ENCODE data around the gene OGT. TPM values are rescaled to one million over a fixed set of nuclear protein-coding genes. Genes with fewer than 3 reads are reported as not detected.
"Not testable (repeated sequence)": the region's sequence is repeated elsewhere in the genome, so short reads cannot be mapped to it uniquely, and the experiment has no call there.

The OGT gene
- total RNA-seq, result 100 to 1,000 TPM; 252 to 264 TPM

- Mint-ChIP-seq H3K9me3 (ENCODE audit: insufficient read depth) (no peaks in the 10 kb centered on the region), H3K4me1 (ENCODE audit: low read depth) (peaks cover 27% of the 10 kb centered on the region), H3K27me3 (ENCODE audit: low read depth) (no peaks in the 10 kb centered on the region), H3K4me3 (peak within 1 kb of the TSS; percentile 95), H3K36me3 (ENCODE audit: low read depth) (peaks cover 44% of the 10 kb centered on the region), H3K27ac (peak within 1 kb of the TSS; percentile 98)
- POLR2A ChIA-PET, result interaction anchor here (0.5 to 5.8 kb wide), 19 partner anchors 11 to 278 kb away, joined by 3 to 86 read pairs (median 6); partner anchors contain the start of genes CXCR3, NONO and TAF1
- DNase-seq (peak; percentile 96), ATAC-seq (peak; percentile 81)
- CTCF ChIA-PET, result interaction anchor here (1.1 to 3.2 kb wide), 5 partner anchors 18 to 90 kb away, joined by 3 to 12 read pairs (median 9); partner anchors contain the start of gene CXCR3
These were observed at the start of gene OGT for GRCh38 chrX:71532753-71533425. OGT (plus strand) TSS chrX:71533104; CDS start chrX:71533300, 196 bp downstream.

GRCh38 chrX:71487814-71488213 lies 45.1 kb upstream of the OGT start:
- H3K9me3 Mint-ChIP-seq (ENCODE audit: insufficient read depth), result no peaks in the 10 kb centered on the region
- H3K27ac Mint-ChIP-seq, result no peak overlapping the region
- POLR2A ChIA-PET, result no interaction called here
- H3K36me3 Mint-ChIP-seq (ENCODE audit: low read depth), result peaks cover 3% of the 10 kb centered on the region
- no peaks in the 10 kb centered on the region for H3K27me3 Mint-ChIP-seq (ENCODE audit: low read depth)
- no peak for ATAC-seq
- CTCF ChIA-PET, result interaction anchor here (0.6 kb wide), 1 partner anchor 47 kb away, joined by 4 read pairs; no protein-coding TSS in a partner anchor
- peaks cover 9% of the 10 kb centered on the region for H3K4me1 Mint-ChIP-seq (ENCODE audit: low read depth)
- H3K4me3 Mint-ChIP-seq, result no peak overlapping the region
- DNase-seq, result no peak

GRCh38 chrX:71489540-71489939 lies 43.4 kb upstream of the OGT start:
- Mint-ChIP-seq H3K4me1 (ENCODE audit: low read depth) (peaks cover 14% of the 10 kb centered on the region), H3K27ac (no peak overlapping the region), H3K27me3 (ENCODE audit: low read depth) (no peaks in the 10 kb centered on the region), H3K36me3 (ENCODE audit: low read depth) (peaks cover 3% of the 10 kb centered on the region), H3K9me3 (ENCODE audit: insufficient read depth) (no peaks in the 10 kb centered on the region), H3K4me3 (no peak overlapping the region)
- ATAC-seq (no peak), DNase-seq (no peak)
- POLR2A ChIA-PET, result no interaction called here
- CTCF ChIA-PET, result no interaction called here

GRCh38 chrX:71492231-71493065 lies 40.5 kb upstream of the OGT start:
- DNase-seq (peak; percentile 61), ATAC-seq (peak; percentile 89)
- Mint-ChIP-seq H3K36me3 (ENCODE audit: low read depth) (peaks cover 3% of the 10 kb centered on the region), H3K27ac (peak overlapping the region; percentile 86), H3K4me3 (peak overlapping the region; percentile 80), H3K27me3 (ENCODE audit: low read depth) (no peaks in the 10 kb centered on the region), H3K4me1 (ENCODE audit: low read depth) (peaks cover 17% of the 10 kb centered on the region), H3K9me3 (ENCODE audit: insufficient read depth) (no peaks in the 10 kb centered on the region)
- ChIA-PET CTCF (interaction anchor here (1.3 to 1.7 kb wide), 2 partner anchors 75 to 160 kb away, joined by 3 to 4 read pairs; no protein-coding TSS in a partner anchor), POLR2A (interaction anchor here (3.5 kb wide), 1 partner anchor 40 kb away, joined by 23 read pairs; the partner anchor contains the start of gene OGT)

GRCh38 chrX:71493111-71493613 lies 39.7 kb upstream of the OGT start:
- no peak for DNase-seq
- Mint-ChIP-seq H3K4me3 (peak overlapping the region; percentile 80), H3K9me3 (ENCODE audit: insufficient read depth) (no peaks in the 10 kb centered on the region), H3K36me3 (ENCODE audit: low read depth) (no peaks in the 10 kb centered on the region), H3K4me1 (ENCODE audit: low read depth) (peaks cover 17% of the 10 kb centered on the region), H3K27ac (peak overlapping the region; percentile 45), H3K27me3 (ENCODE audit: low read depth) (no peaks in the 10 kb centered on the region)
- CTCF ChIA-PET, result interaction anchor here (0.9 to 1.7 kb wide), 2 partner anchors 41 to 159 kb away, joined by 3 read pairs; no protein-coding TSS in a partner anchor
- ATAC-seq, result no peak
- POLR2A ChIA-PET, result interaction anchor here (3.5 kb wide), 1 partner anchor 40 kb away, joined by 23 read pairs; the partner anchor contains the start of gene OGT

- POLR2A ChIA-PET; CTCF ChIA-PET; H3K36me3 Mint-ChIP-seq (ENCODE audit: low read depth); DNase-seq; H3K9me3 Mint-ChIP-seq (ENCODE audit: insufficient read depth); H3K27ac Mint-ChIP-seq; ATAC-seq; H3K4me3 Mint-ChIP-seq; H3K27me3 Mint-ChIP-seq (ENCODE audit: low read depth): not testable (repeated sequence)
- H3K4me1 Mint-ChIP-seq (ENCODE audit: low read depth), result peaks cover 16% of the 10 kb centered on the region
These were observed 36.9 kb upstream of the OGT start for GRCh38 chrX:71495979-71496378.

- no peak overlapping the region for H3K27ac Mint-ChIP-seq
- peaks cover 15% of the 10 kb centered on the region for H3K4me1 Mint-ChIP-seq (ENCODE audit: low read depth)
- ATAC-seq, result no peak
- H3K4me3 Mint-ChIP-seq, result no peak overlapping the region
- H3K9me3 Mint-ChIP-seq (ENCODE audit: insufficient read depth), result no peaks in the 10 kb centered on the region
- POLR2A ChIA-PET, result no interaction called here
- no peaks in the 10 kb centered on the region for H3K36me3 Mint-ChIP-seq (ENCODE audit: low read depth)
- no peaks in the 10 kb centered on the region for H3K27me3 Mint-ChIP-seq (ENCODE audit: low read depth)
- DNase-seq, result no peak
- CTCF ChIA-PET, result no interaction called here
These were observed 36.4 kb upstream of the OGT start for GRCh38 chrX:71496476-71496875.

GRCh38 chrX:71502080-71502479 lies 30.8 kb upstream of the OGT start:
- CTCF ChIA-PET, result interaction anchor here (1.2 kb wide), 1 partner anchor 13 kb away, joined by 3 read pairs; no protein-coding TSS in a partner anchor
- H3K4me1 Mint-ChIP-seq (ENCODE audit: low read depth); POLR2A ChIA-PET: not testable (repeated sequence)

GRCh38 chrX:71504346-71504745 lies 28.6 kb upstream of the OGT start:
- Mint-ChIP-seq H3K4me1 (ENCODE audit: low read depth) (no peaks in the 10 kb centered on the region), H3K4me3 (no peak overlapping the region), H3K36me3 (ENCODE audit: low read depth) (no peaks in the 10 kb centered on the region), H3K27me3 (ENCODE audit: low read depth) (peaks cover 3% of the 10 kb centered on the region), H3K27ac (no peak overlapping the region), H3K9me3 (ENCODE audit: insufficient read depth) (no peaks in the 10 kb centered on the region)
- DNase-seq (no peak), ATAC-seq (no peak)
- CTCF ChIA-PET, result no interaction called here
- POLR2A ChIA-PET, result no interaction called here

More at GRCh38 chrX:71502080-71502479, 30.8 kb upstream of the OGT start:
- ATAC-seq; H3K9me3 Mint-ChIP-seq (ENCODE audit: insufficient read depth); H3K27ac Mint-ChIP-seq; H3K27me3 Mint-ChIP-seq (ENCODE audit: low read depth); H3K4me3 Mint-ChIP-seq; DNase-seq; H3K36me3 Mint-ChIP-seq (ENCODE audit: low read depth): not testable (repeated sequence)

GRCh38 chrX:71509289-71509688 lies 23.6 kb upstream of the OGT start:
- H3K9me3 Mint-ChIP-seq (ENCODE audit: insufficient read depth), result no peaks in the 10 kb centered on the region
- POLR2A ChIA-PET, result no interaction called here
- H3K27me3 Mint-ChIP-seq (ENCODE audit: low read depth), result no peaks in the 10 kb centered on the region
- ATAC-seq (no peak), DNase-seq (no peak)
- CTCF ChIA-PET, result no interaction called here
- no peak overlapping the region for H3K27ac Mint-ChIP-seq
- H3K36me3 Mint-ChIP-seq (ENCODE audit: low read depth), result no peaks in the 10 kb centered on the region
- no peak overlapping the region for H3K4me3 Mint-ChIP-seq
- H3K4me1 Mint-ChIP-seq (ENCODE audit: low read depth), result peaks cover 10% of the 10 kb centered on the region

- no peak overlapping the region for H3K4me3 Mint-ChIP-seq
- H3K27ac Mint-ChIP-seq, result no peak overlapping the region
- ChIA-PET CTCF (no interaction called here), POLR2A (interaction anchor here (1.7 kb wide), 1 partner anchor 22 kb away, joined by 6 read pairs; the partner anchor contains the start of gene OGT)
- no peaks in the 10 kb centered on the region for H3K9me3 Mint-ChIP-seq (ENCODE audit: insufficient read depth)
- no peaks in the 10 kb centered on the region for H3K27me3 Mint-ChIP-seq (ENCODE audit: low read depth)
- DNase-seq, result no peak
- H3K36me3 Mint-ChIP-seq (ENCODE audit: low read depth), result no peaks in the 10 kb centered on the region
- ATAC-seq, result no peak
- peaks cover 18% of the 10 kb centered on the region for H3K4me1 Mint-ChIP-seq (ENCODE audit: low read depth)
These were observed 22.7 kb upstream of the OGT start for GRCh38 chrX:71510161-71510560.

Measured in activated CD8-positive, alpha-beta T cell treated with anti-CD3 and anti-CD28 coated beads, Interleukin-2, amount 10 ng/mL, durations not matched to agents 7 days and 5 days (primary cell).